IMR-90 (cell line): Measurements from ENCODE around the gene ZNF835. TPM values are rescaled to one million over a fixed set of nuclear protein-coding genes. Genes with fewer than 3 reads are reported as not detected.

Source experiments
- ATAC-seq: fragments of 200-7000 bp; cut with Tn5 transposase; 2 replicates; pipeline ENCODE4 v1.9.1; 2020; ENCODE audit warnings: low read depth, mild to moderate bottlenecking, moderate library complexity
- BruUV-seq: library from RNA; stranded (reverse); fragments of 400-500 nt; replicated peaks from 2 replicates; lab custom pipeline; 2021; lab: Mats Ljungman, UMichigan
- CTCF ChIA-PET: fragments of 300-600 bp; formaldehyde crosslinking; extraction: SDS; loops from one replicate; lab custom pipeline; 2021; ENCODE audit warnings: antibody characterized with exemption; lab: Yijun Ruan, JAX
- POLR2A ChIA-PET: fragments of 300-600 bp; sonication (Branson Sonifier 250); formaldehyde crosslinking; loops from one replicate; lab custom pipeline; 2022; ENCODE audit warnings: antibody characterized with exemption; ENCODE audit not compliant: unreplicated experiment; lab: Charles Lee
- DNase-seq: peaks from one replicate; pipeline ENCODE4 v3.0.0; 2013
- H2AFZ ChIP-seq: replicated peaks from 2 replicates; pipeline ENCODE3; 2013; ENCODE audit warnings: low read length, mild to moderate bottlenecking; ENCODE audit not compliant: poor library complexity
- H2AK5ac ChIP-seq: 2 replicates; pipeline ENCODE4 v1.6.1; 2013; ENCODE audit warnings: low read depth, low read length, inconsistent platforms
- H2AK9ac ChIP-seq: replicated peaks from 2 replicates; pipeline ENCODE3; 2013; ENCODE audit warnings: mild to moderate bottlenecking, low read depth, low read length, moderate library complexity; ENCODE audit not compliant: poor library complexity
- H2BK120ac ChIP-seq: 2 replicates; pipeline ENCODE4 v1.6.1; 2013; ENCODE audit warnings: low read depth, low read length, inconsistent platforms
- H2BK15ac ChIP-seq: 3 replicates; pipeline ENCODE4 v1.6.1; 2013; ENCODE audit warnings: low read depth, low read length, inconsistent platforms
- H2BK20ac ChIP-seq: 2 replicates; pipeline ENCODE4 v1.6.1; 2013; ENCODE audit warnings: low read depth, mild to moderate bottlenecking, inconsistent platforms, low read length, moderate library complexity
- H2BK5ac ChIP-seq: 2 replicates; pipeline ENCODE4 v1.6.1; 2013; ENCODE audit warnings: mild to moderate bottlenecking, low read depth, low read length, inconsistent platforms; ENCODE audit not compliant: poor library complexity, severe bottlenecking
- H3K14ac ChIP-seq: replicated peaks from 2 replicates; pipeline ENCODE4 v1.6.1; 2013; ENCODE audit warnings: low read depth, low read length, inconsistent platforms
- H3K18ac ChIP-seq: 2 replicates; pipeline ENCODE4 v1.6.1; 2013; ENCODE audit warnings: low read depth, low read length, control low read depth
- H3K23ac ChIP-seq: 2 replicates; pipeline ENCODE4 v1.6.1; 2013; ENCODE audit warnings: low read depth, low read length, inconsistent platforms
- H3K27ac ChIP-seq: 2 replicates; pipeline ENCODE4 v1.5.1; 2013; ENCODE audit warnings: mild to moderate bottlenecking, control low read depth, low read length; ENCODE audit not compliant: insufficient read depth
- H3K27me3 ChIP-seq: 2 replicates; pipeline ENCODE4 v1.6.1; 2013; ENCODE audit warnings: low read length; ENCODE audit not compliant: control insufficient read depth, insufficient read depth
- H3K36me3 ChIP-seq: 2 replicates; pipeline ENCODE4 v1.6.1; 2013; ENCODE audit warnings: low read length, mixed read lengths; ENCODE audit not compliant: control insufficient read depth, insufficient read depth
- H3K4ac ChIP-seq: 2 replicates; pipeline ENCODE4 v1.6.1; 2013; ENCODE audit warnings: low read depth, low read length, inconsistent platforms
- H3K4me1 ChIP-seq: 2 replicates; pipeline ENCODE4 v1.6.1; 2013; ENCODE audit warnings: low read length, mixed read lengths; ENCODE audit not compliant: control insufficient read depth, insufficient read depth
- H3K4me2 ChIP-seq: 2 replicates; pipeline ENCODE4 v1.6.1; 2013; ENCODE audit warnings: low read depth, mild to moderate bottlenecking, control low read depth, low read length, moderate library complexity
- H3K4me3 ChIP-seq: 2 replicates; pipeline ENCODE4 v1.5.1; 2013; ENCODE audit warnings: low read depth, mild to moderate bottlenecking, control low read depth, low read length, moderate library complexity; ENCODE audit not compliant: insufficient read depth
- H3K56ac ChIP-seq: 2 replicates; pipeline ENCODE4 v1.6.1; 2013; ENCODE audit warnings: low read length, inconsistent platforms; ENCODE audit not compliant: insufficient read depth; ENCODE audit errors: extremely low read depth
- H3K79me1 ChIP-seq, 2 experiments: 2 replicates each; pipeline ENCODE4 v1.6.1; 2013; ENCODE audit warnings: low read length in 2 of 2, inconsistent platforms in 1 of 2, low read depth in 1 of 2
- H3K9ac ChIP-seq: 2 replicates; pipeline ENCODE4 v1.6.1; 2013; ENCODE audit warnings: low read depth, low read length, control low read depth
- H3K9me1 ChIP-seq: 2 replicates; pipeline ENCODE4 v1.6.1; 2013; ENCODE audit warnings: low read length, inconsistent platforms; ENCODE audit not compliant: insufficient read depth
- H3K9me3 ChIP-seq: 2 replicates; pipeline ENCODE4 v1.6.1; 2013; ENCODE audit warnings: low read length; ENCODE audit not compliant: control insufficient read depth, insufficient read depth
- H4K20me1 ChIP-seq: 2 replicates; pipeline ENCODE4 v1.6.1; 2013; ENCODE audit warnings: low read length, inconsistent platforms; ENCODE audit not compliant: insufficient read depth
- H4K5ac ChIP-seq: 2 replicates; pipeline ENCODE4 v1.6.1; 2013; ENCODE audit warnings: mild to moderate bottlenecking, low read depth, low read length, control low read depth
- H4K8ac ChIP-seq, 2 experiments: 2 replicates each; pipeline ENCODE4 v1.6.1; 2013; ENCODE audit warnings: low read depth in 2 of 2, low read length in 2 of 2, control low read depth in 1 of 2, inconsistent platforms in 1 of 2
- H4K91ac ChIP-seq: 2 replicates; pipeline ENCODE4 v1.6.1; 2013; ENCODE audit warnings: low read depth, low read length, inconsistent platforms; ENCODE audit not compliant: insufficient read depth
- BHLHE40 ChIP-seq: fragments of 150-350 bp; IDR thresholded peaks from 2 replicates; pipeline ENCODE4 v1.6.1; 2016; ENCODE audit warnings: mild to moderate bottlenecking, low read depth, low read length
- CEBPB ChIP-seq: IDR thresholded peaks from 2 replicates; pipeline ENCODE4 v1.6.1; 2012; ENCODE audit warnings: low read depth, low read length, improper control_type of control experiment
- CHD1 ChIP-seq: IDR thresholded peaks from 2 replicates; pipeline ENCODE4 v1.6.1; 2012; ENCODE audit warnings: low read depth, low read length, improper control_type of control experiment
- CTCF ChIP-seq: conservative IDR thresholded peaks from 2 replicates; pipeline ENCODE4 v1.5.1; 2012; ENCODE audit warnings: mild to moderate bottlenecking, low read depth, low read length, improper control_type of control experiment
- ELK1 ChIP-seq: fragments of 150-350 bp; IDR thresholded peaks from 2 replicates; pipeline ENCODE4 v1.6.1; 2016; ENCODE audit warnings: low read depth, mild to moderate bottlenecking, low read length, moderate library complexity, borderline replicate concordance
- FOS ChIP-seq: fragments of 150-350 bp; IDR thresholded peaks from 2 replicates; pipeline ENCODE4 v1.6.1; 2016; ENCODE audit warnings: low read depth, low read length
- MAFK ChIP-seq: IDR thresholded peaks from 2 replicates; pipeline ENCODE4 v1.6.1; 2012; ENCODE audit warnings: low read depth, low read length, improper control_type of control experiment
- MAZ ChIP-seq: IDR thresholded peaks from 2 replicates; pipeline ENCODE4 v1.6.1; 2012; ENCODE audit warnings: low read depth, mild to moderate bottlenecking, low read length, improper control_type of control experiment, moderate library complexity, borderline replicate concordance
- MXI1 ChIP-seq: IDR thresholded peaks from 2 replicates; pipeline ENCODE4 v1.6.1; 2012; ENCODE audit warnings: low read depth, mild to moderate bottlenecking, low read length, moderate library complexity, borderline replicate concordance
- NFE2L2 ChIP-seq: fragments of 150-350 bp; IDR thresholded peaks from 2 replicates; pipeline ENCODE4 v1.6.1; 2016; ENCODE audit warnings: low read depth, mild to moderate bottlenecking, low read length
- POLR2A ChIP-seq: IDR thresholded peaks from 2 replicates; pipeline ENCODE4 v1.6.1; 2012; ENCODE audit warnings: mild to moderate bottlenecking, low read depth, low read length
- RAD21 ChIP-seq: IDR thresholded peaks from 2 replicates; pipeline ENCODE4 v1.6.1; 2012; ENCODE audit warnings: low read length, improper control_type of control experiment
- RCOR1 ChIP-seq: IDR thresholded peaks from 2 replicates; pipeline ENCODE4 v1.6.1; 2012; ENCODE audit warnings: mild to moderate bottlenecking, low read length, improper control_type of control experiment; ENCODE audit not compliant: insufficient replicate concordance
- RFX5 ChIP-seq: IDR thresholded peaks from 2 replicates; pipeline ENCODE4 v1.8.0; 2012; ENCODE audit warnings: low read depth, mild to moderate bottlenecking, low read length, moderate library complexity
- SMC3 ChIP-seq: fragments of 150-350 bp; IDR thresholded peaks from 2 replicates; pipeline ENCODE4 v1.6.1; 2016; ENCODE audit warnings: low read depth, mild to moderate bottlenecking, antibody characterized with exemption, low read length, moderate library complexity
- USF2 ChIP-seq: fragments of 150-350 bp; IDR thresholded peaks from 2 replicates; pipeline ENCODE4 v1.6.1; 2017; ENCODE audit warnings: mild to moderate bottlenecking, antibody characterized with exemption, low read length, low read depth
- WGBS, 2 experiments: methylation state at CpG; one replicate each; pipeline versions ENCODE4 v1.1.5 to v1.1.7; 2013; ENCODE audit warnings: missing lambda C conversion rate in 2 of 2; ENCODE audit not compliant: insufficient read length in 1 of 2; ENCODE audit errors: extremely low coverage in 2 of 2; 5-methylcytosine and 5-hydroxymethylcytosine counted together
- dilution Hi-C: fragments of 300-500 bp; cut with HindIII; formaldehyde crosslinking; loops from one replicate; pipeline ENCODE4 v1.14.3; 2018; ENCODE audit warnings: low sequenced_read_pairs; ENCODE audit not compliant: unreplicated experiment
- in situ Hi-C: fragments of 300-500 bp; cut with MboI; formaldehyde crosslinking; loops from 3 replicates; pipeline ENCODE4 v1.14.3; 2019; ENCODE audit warnings: low sequenced_read_pairs, inconsistent platforms, mixed read lengths
- intact Hi-C: fragments of 100-400 bp; cut with micrococcal nuclease; formaldehyde crosslinking; loops from 2 replicates; pipeline ENCODE4 v1.10.0; 2022
- polyA plus RNA-seq, 3 experiments: library from polyadenylated mRNA; depleted of rRNA; stranded (reverse); fragments of >200 nt; gene quantifications; 2 replicates each; pipeline ENCODE4 v1.2.3, GENCODE V29; 2012; ENCODE audit warnings: low replicate concordance in 1 of 3
- total RNA-seq: library from RNA; depleted of rRNA; stranded (reverse); fragments of >200 nt; gene quantifications from 2 replicates; pipeline ENCODE4 v1.2.3, GENCODE V29; 2012

The ZNF835 gene
- total and polyA plus RNA-seq, 2 of the 4 experiments (the other 2 are of a cell fraction): not detected

GRCh38 chr19:56699552-56699951, 28.0 kb upstream of the ZNF835 start:
- WGBS, 2 experiments: no CpG with 5 or more reads among the region's 3 CpGs
- H3K9ac ChIP-seq: no peak overlapping the region
- H3K4me3 ChIP-seq: no peak overlapping the region
- no peak overlapping the region for H4K5ac ChIP-seq
- H2AK9ac ChIP-seq: no peak overlapping the region
- no peaks in the 10 kb centered on the region for H3K4me1 ChIP-seq
- H3K27me3 ChIP-seq: no peaks in the 10 kb centered on the region
- dilution Hi-C loops (no loop called here), intact Hi-C loops (no loop called here), in situ Hi-C loops (no loop called here)
- H3K9me1 ChIP-seq: no peaks in the 10 kb centered on the region
- H2AK5ac ChIP-seq: no peak overlapping the region
- POLR2A ChIA-PET: no interaction called here
- H3K27ac ChIP-seq: no peak overlapping the region
- CTCF ChIA-PET: no interaction called here
- no peaks in the 10 kb centered on the region for H4K20me1 ChIP-seq
- H4K8ac ChIP-seq: no peak overlapping the region
- no peak overlapping the region for H3K23ac ChIP-seq
- H3K4me2 ChIP-seq: no peak overlapping the region
- no peak overlapping the region for H2BK15ac ChIP-seq
- H3K18ac ChIP-seq: no peak overlapping the region
- no peak overlapping the region for H3K4ac ChIP-seq
- no peak overlapping the region for H3K14ac ChIP-seq
- peaks cover 17% of the 10 kb centered on the region for H3K9me3 ChIP-seq
- H3K36me3 ChIP-seq: no peaks in the 10 kb centered on the region
- ATAC-seq (no peak), DNase-seq (no peak)
- no peak for TF ChIP-seq FOS
- no peak for TF ChIP-seq CHD1
- TF ChIP-seq MAFK: no peak
- TF ChIP-seq CEBPB: no peak
- TF ChIP-seq RFX5: no peak
- no peak for TF ChIP-seq RAD21
- no peak for TF ChIP-seq MAZ
- no peak for TF ChIP-seq NFE2L2
- no peak for TF ChIP-seq USF2
- no peak for TF ChIP-seq BHLHE40
- TF ChIP-seq SMC3: no peak
- no peak for TF ChIP-seq ELK1
- no peak for TF ChIP-seq CTCF
- no peak for TF ChIP-seq POLR2A
- TF ChIP-seq RCOR1: no peak
- no peak for TF ChIP-seq MXI1
- no TSS peak for BruUV-seq
- no peak overlapping the region for H4K91ac ChIP-seq
- H2BK120ac ChIP-seq: no peak overlapping the region
- H2BK5ac ChIP-seq: no peak overlapping the region
- H3K56ac ChIP-seq: no peak overlapping the region
- H2AFZ ChIP-seq: no peak overlapping the region
- H2BK20ac ChIP-seq: no peak overlapping the region
- no peaks in the 10 kb centered on the region for H3K79me1 ChIP-seq
